GM12878 (cell line): Measurements from ENCODE around the gene NOS1. TPM values are rescaled to one million over a fixed set of nuclear protein-coding genes. Genes with fewer than 3 reads are reported as not detected.

Experiments
- ATAC-seq: fragments of 200-7000 bp; cut with Tn5 transposase; 3 replicates; pipeline ENCODE4 v1.9.1; 2020; ENCODE audit warnings: mild to moderate bottlenecking, moderate library complexity
- BruUV-seq: library from RNA; stranded (reverse); fragments of 400-500 nt; replicated peaks from 2 replicates; lab custom pipeline; 2021; lab: Mats Ljungman, UMichigan
- CTCF ChIA-PET: fragments of 300-600 bp; sonication (Branson Sonifier 250); formaldehyde crosslinking; extraction: SDS; loops from one replicate; lab custom pipeline; 2021; ENCODE audit warnings: inconsistent platforms; lab: Yijun Ruan, JAX
- POLR2A ChIA-PET: fragments of 350-600 bp; formaldehyde crosslinking; extraction: SDS; loops from one replicate; lab custom pipeline; 2021; ENCODE audit warnings: inconsistent platforms; lab: Charles Lee
- RAD21 ChIA-PET: fragments of 300-600 bp; sonication (Branson Sonifier 250); formaldehyde crosslinking; loops from one replicate; lab custom pipeline; 2023; ENCODE audit warnings: antibody characterized with exemption; ENCODE audit not compliant: unreplicated experiment; lab: Charles Lee
- SMC1A ChIA-PET: fragments of 300-600 bp; sonication (Branson Sonifier 250); formaldehyde crosslinking; loops from one replicate; lab custom pipeline; 2023; ENCODE audit not compliant: unreplicated experiment, uncharacterized antibody; lab: Charles Lee
- DNase-seq: peaks from one replicate; pipeline ENCODE4 v3.0.0-alpha.2; 2011; ENCODE audit warnings: low read depth, low spot score
- FAIRE-seq: peaks from 3 replicates; lab custom pipeline; 2011; peaks lifted over from hg19 to GRCh38; lab: Jason Lieb, UNC
- H2AFZ ChIP-seq: 2 replicates; pipeline ENCODE4 v1.6.0; 2011; ENCODE audit warnings: low read depth, low read length, control low read depth; ENCODE audit not compliant: control insufficient read depth
- H3K27ac ChIP-seq: 2 replicates; pipeline ENCODE4 v1.5.1; 2011; ENCODE audit warnings: control low read depth; ENCODE audit not compliant: control insufficient read depth, insufficient read depth
- H3K27me3 ChIP-seq, 2 experiments: replicated peaks in 1 of 2; 2 replicates each; pipeline versions ENCODE4 v1.6.0 to v1.6.1; 2011; ENCODE audit warnings: low read length in 1 of 2; ENCODE audit not compliant: control insufficient read depth in 2 of 2, insufficient read depth in 2 of 2
- H3K36me3 ChIP-seq, 2 experiments: 2 replicates each; pipeline ENCODE4 v1.5.1; 2011; ENCODE audit warnings: low read length in 1 of 2; ENCODE audit not compliant: control insufficient read depth in 2 of 2, insufficient read depth in 2 of 2
- H3K4me1 ChIP-seq: 2 replicates; pipeline ENCODE4 v1.6.1; 2011; ENCODE audit warnings: mild to moderate bottlenecking, low read length, moderate library complexity, mixed read lengths; ENCODE audit not compliant: control insufficient read depth, insufficient read depth
- H3K4me2 ChIP-seq: 2 replicates; pipeline ENCODE4 v1.6.0; 2011; ENCODE audit warnings: control low read depth; ENCODE audit not compliant: control insufficient read depth, insufficient read depth
- H3K4me3 ChIP-seq: fragments of 200-600 bp; sonication (generic); 2 replicates; pipeline ENCODE4 v1.5.1; 2016
- H3K79me2 ChIP-seq: 2 replicates; pipeline ENCODE4 v1.6.0; 2011; ENCODE audit warnings: low read length; ENCODE audit not compliant: control insufficient read depth, insufficient read depth
- H3K9ac ChIP-seq: 2 replicates; pipeline ENCODE4 v1.8.0; 2011; ENCODE audit warnings: low read length, control low read depth, mixed read lengths; ENCODE audit not compliant: control insufficient read depth, insufficient read depth
- H3K9me3 ChIP-seq: replicated peaks from 3 replicates; pipeline ENCODE4 v1.5.1; 2011; ENCODE audit warnings: mild to moderate bottlenecking, low read length; ENCODE audit not compliant: control insufficient read depth, insufficient read depth
- H4K20me1 ChIP-seq: 2 replicates; pipeline ENCODE4 v1.6.0; 2011; ENCODE audit not compliant: control insufficient read depth, insufficient read depth
- BMI1 ChIP-seq: fragments of 450-650 bp; IDR thresholded peaks from 2 replicates; pipeline ENCODE4 v1.6.1; 2016; ENCODE audit warnings: mild to moderate bottlenecking, moderate library complexity, borderline replicate concordance
- HDAC2 ChIP-seq: fragments of 200-600 bp; sonication (generic); IDR thresholded peaks from 2 replicates; pipeline ENCODE4 v1.6.1; 2017
- HDGF ChIP-seq: fragments of 450-650 bp; IDR thresholded peaks from 2 replicates; pipeline ENCODE4 v1.6.1; 2016; ENCODE audit warnings: antibody characterized with exemption
- KLF5 ChIP-seq: fragments of 450-650 bp; IDR thresholded peaks from 2 replicates; pipeline ENCODE4 v1.6.1; 2014; ENCODE audit warnings: mild to moderate bottlenecking; ENCODE audit not compliant: partially characterized antibody
- NR2C2 ChIP-seq: IDR thresholded peaks from 2 replicates; pipeline ENCODE4 v1.6.1; 2011; ENCODE audit warnings: borderline replicate concordance, low read depth; ENCODE audit not compliant: control insufficient read depth, insufficient read length
- PRDM15 ChIP-seq: fragments of 450-650 bp; formaldehyde crosslinking; IDR thresholded peaks from 2 replicates; pipeline ENCODE4 v1.4.0; 2020; ENCODE audit warnings: mild to moderate bottlenecking, moderate library complexity
- RUNX3 ChIP-seq: IDR thresholded peaks from 2 replicates; pipeline ENCODE4 v1.6.1; 2012; ENCODE audit warnings: low read length, inconsistent platforms
- SREBF2 ChIP-seq: IDR thresholded peaks from 2 replicates; pipeline ENCODE4 v1.6.1; 2012; ENCODE audit warnings: mild to moderate bottlenecking, low read length
- STAT1 ChIP-seq: fragments of 450-650 bp; conservative IDR thresholded peaks from 2 replicates; pipeline ENCODE4 v1.6.1; 2014; ENCODE audit warnings: antibody characterized with exemption, mild to moderate bottlenecking
- USF1 ChIP-seq: IDR thresholded peaks from 2 replicates; pipeline ENCODE4 v1.6.1; 2011; ENCODE audit warnings: borderline replicate concordance, low read depth, mild to moderate bottlenecking, moderate library complexity, mixed read lengths, low read length; ENCODE audit not compliant: insufficient read depth; ENCODE audit errors: extremely low read length
- WGBS: methylation state at CpG from one replicate; pipeline ENCODE4 v1.1.6; 2016; ENCODE audit warnings: low lambda C conversion rate; ENCODE audit not compliant: insufficient replicate concordance, insufficient coverage; ENCODE audit errors: missing lambda C conversion rate; 5-methylcytosine and 5-hydroxymethylcytosine counted together
- in situ Hi-C: fragments of 300-500 bp; cut with MboI; formaldehyde crosslinking; loops from 9 replicates; pipeline ENCODE4 v1.14.3; 2018; ENCODE audit warnings: mixed read lengths
- intact Hi-C: fragments of 100-400 bp; cut with micrococcal nuclease; formaldehyde crosslinking; loops from one replicate; pipeline ENCODE4 v1.14.2; 2022; ENCODE audit not compliant: unreplicated experiment
- polyA plus RNA-seq, 11 experiments: library from polyadenylated mRNA; depleted of rRNA in 4 of 11; unstranded in 6 of 11; stranded (reverse) in 5 of 11; fragments of >200 nt; fragmentation: Nextera tagmentation in 4 of 11; fragmentation: Illumina TruSeq in 1 of 11; extraction: Ambion mirVana in 4 of 11; extraction: Trizol in 1 of 11; gene quantifications; 1 replicate in 1 of 11; 2 replicates in 10 of 11; pipeline versions ENCODE4 v1.2.1 to v1.2.3, GENCODE V29; 2011 to 2016; ENCODE audit warnings: inconsistent platforms in 2 of 11, missing spikeins in 2 of 11, low read depth in 1 of 11
- total RNA-seq, 4 experiments: library from RNA; depleted of rRNA in 3 of 4; stranded (reverse); fragments of >200 nt in 3 of 4; fragmentation: Illumina TruSeq in 1 of 4; extraction: Trizol in 1 of 4; gene quantifications; 2 replicates each; pipeline versions ENCODE4 v1.2.1 to v1.2.3, GENCODE V29; 2013 to 2021

Gene NOS1
- total and polyA plus RNA-seq, 10 of the 15 experiments (the other 5 are each of a cell fraction or from before 2014, with no cell fraction given), result under 0.01 to 0.04 (median 0.01) TPM; not detected in 7

- FAIRE-seq, result no peak
- 14% methylated on average over 7 of the region's 7 CpGs for WGBS
Observed at GRCh38 chr12:117393656-117394055, 32.2 kb upstream of the NOS1 start.

More at GRCh38 chr12:117393656-117394055, 32.2 kb upstream of the NOS1 start:
- Histone ChIP-seq H3K9me3 (no peaks in the 10 kb centered on the region), H4K20me1 (no peaks in the 10 kb centered on the region), H3K4me2 (no peak overlapping the region), H3K27me3 (no peaks in the 10 kb centered on the region), H3K36me3 (no peaks in the 10 kb centered on the region), H3K9ac (no peak overlapping the region), H3K27ac (no peak overlapping the region), H3K4me1 (no peaks in the 10 kb centered on the region), H3K4me3 (no peak overlapping the region), H2AFZ (no peak overlapping the region), H3K79me2 (no peaks in the 10 kb centered on the region)
- POLR2A ChIA-PET, result no interaction called here
- in situ Hi-C loops (no loop called here), intact Hi-C loops (no loop called here)
- RAD21 ChIA-PET, result no interaction called here
- no peak for ATAC-seq
- BruUV-seq, result no TSS peak
- TF ChIP-seq PRDM15 (CRISPR knock-in tag) (no peak), STAT1 (no peak), SREBF2 (no peak), HDAC2 (no peak), NR2C2 (no peak), KLF5 (no peak), BMI1 (no peak), HDGF (no peak), RUNX3 (no peak), USF1 (no peak)
- SMC1A ChIA-PET, result no interaction called here
- CTCF ChIA-PET, result interaction anchor here (0.8 to 1.4 kb wide), 2 partner anchors 24 to 27 kb away, joined by 3 to 5 read pairs; no protein-coding TSS in a partner anchor
- DNase-seq, result no peak
